GM18502 (cell line): ENCODE measurements around the gene IL1R1.

Experiments
- ATAC-seq: cut with Tn5 transposase; IDR thresholded peaks from one replicate; pipeline ENCODE4 v1.9.1; 2021; ENCODE audit warnings: mild to moderate bottlenecking; ENCODE audit not compliant: unreplicated experiment, poor library complexity

IL1R1 gene

GRCh38 chr2:102166189-102166845 is 23.8 kb downstream of the IL1R1 start:
- no peak for ATAC-seq

- ATAC-seq, result no peak
Measured at GRCh38 chr2:102168026-102168771, 25.7 kb downstream of the IL1R1 start.

GRCh38 chr2:102171946-102172345 is 29.4 kb downstream of the IL1R1 start:
- no peak for ATAC-seq

- ATAC-seq, result no peak
Measured at GRCh38 chr2:102172745-102173144, 30.2 kb downstream of the IL1R1 start.

- no peak for ATAC-seq
Measured at GRCh38 chr2:102176172-102176571, 33.6 kb downstream of the IL1R1 start.

- ATAC-seq, result no peak
Measured at GRCh38 chr2:102177814-102178478, 35.4 kb downstream of the IL1R1 start.

- no peak for ATAC-seq
Measured at GRCh38 chr2:102179061-102179460, 36.5 kb downstream of the IL1R1 start.

GRCh38 chr2:102179788-102180686 is 37.5 kb downstream of the IL1R1 start:
- ATAC-seq, result no peak

- ATAC-seq, result no peak
Measured at GRCh38 chr2:102180687-102180999, 38.1 kb downstream of the IL1R1 start.

GRCh38 chr2:102181376-102181775 is 38.8 kb downstream of the IL1R1 start:
- no peak for ATAC-seq

- no peak for ATAC-seq
Measured at GRCh38 chr2:102181919-102182635, 39.5 kb downstream of the IL1R1 start.

GRCh38 chr2:102184018-102184417 is 41.5 kb downstream of the IL1R1 start:
- no peak for ATAC-seq

- no peak for ATAC-seq
Measured at GRCh38 chr2:102184568-102184967, 42.0 kb downstream of the IL1R1 start.

GRCh38 chr2:102185347-102185746 is 42.8 kb downstream of the IL1R1 start:
- ATAC-seq, result no peak

- ATAC-seq, result no peak
Measured at GRCh38 chr2:102186791-102187495, 44.4 kb downstream of the IL1R1 start, which contains the start of gene IL1RL2. Gene IL1RL2 (plus strand): TSS chr2:102187023. CDS start chr2:102187868, 845 bp downstream.

GRCh38 chr2:102187496-102188150 is 45.1 kb downstream of the IL1R1 start:
- ATAC-seq, result no peak

- ATAC-seq, result no peak
Measured at GRCh38 chr2:102190430-102191107, 48.0 kb downstream of the IL1R1 start.

- no peak for ATAC-seq
Measured at GRCh38 chr2:102191501-102191900, 49.0 kb downstream of the IL1R1 start.
